ENCODE measurements around the gene SNPH. TPM values are rescaled to one million over a fixed set of nuclear protein-coding genes. Genes with fewer than 3 reads are reported as not detected.
"Not testable (repeated sequence)": the region's sequence is repeated elsewhere in the genome, so short reads cannot be mapped to it uniquely, and the experiment has no call there.

SNPH gene, protein sequence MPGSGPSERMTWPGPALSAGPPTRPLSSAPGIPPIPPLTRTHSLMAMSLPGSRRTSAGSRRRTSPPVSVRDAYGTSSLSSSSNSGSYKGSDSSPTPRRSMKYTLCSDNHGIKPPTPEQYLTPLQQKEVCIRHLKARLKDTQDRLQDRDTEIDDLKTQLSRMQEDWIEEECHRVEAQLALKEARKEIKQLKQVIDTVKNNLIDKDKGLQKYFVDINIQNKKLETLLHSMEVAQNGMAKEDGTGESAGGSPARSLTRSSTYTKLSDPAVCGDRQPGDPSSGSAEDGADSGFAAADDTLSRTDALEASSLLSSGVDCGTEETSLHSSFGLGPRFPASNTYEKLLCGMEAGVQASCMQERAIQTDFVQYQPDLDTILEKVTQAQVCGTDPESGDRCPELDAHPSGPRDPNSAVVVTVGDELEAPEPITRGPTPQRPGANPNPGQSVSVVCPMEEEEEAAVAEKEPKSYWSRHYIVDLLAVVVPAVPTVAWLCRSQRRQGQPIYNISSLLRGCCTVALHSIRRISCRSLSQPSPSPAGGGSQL
- total RNA-seq: 4.9 TPM

DNA sequence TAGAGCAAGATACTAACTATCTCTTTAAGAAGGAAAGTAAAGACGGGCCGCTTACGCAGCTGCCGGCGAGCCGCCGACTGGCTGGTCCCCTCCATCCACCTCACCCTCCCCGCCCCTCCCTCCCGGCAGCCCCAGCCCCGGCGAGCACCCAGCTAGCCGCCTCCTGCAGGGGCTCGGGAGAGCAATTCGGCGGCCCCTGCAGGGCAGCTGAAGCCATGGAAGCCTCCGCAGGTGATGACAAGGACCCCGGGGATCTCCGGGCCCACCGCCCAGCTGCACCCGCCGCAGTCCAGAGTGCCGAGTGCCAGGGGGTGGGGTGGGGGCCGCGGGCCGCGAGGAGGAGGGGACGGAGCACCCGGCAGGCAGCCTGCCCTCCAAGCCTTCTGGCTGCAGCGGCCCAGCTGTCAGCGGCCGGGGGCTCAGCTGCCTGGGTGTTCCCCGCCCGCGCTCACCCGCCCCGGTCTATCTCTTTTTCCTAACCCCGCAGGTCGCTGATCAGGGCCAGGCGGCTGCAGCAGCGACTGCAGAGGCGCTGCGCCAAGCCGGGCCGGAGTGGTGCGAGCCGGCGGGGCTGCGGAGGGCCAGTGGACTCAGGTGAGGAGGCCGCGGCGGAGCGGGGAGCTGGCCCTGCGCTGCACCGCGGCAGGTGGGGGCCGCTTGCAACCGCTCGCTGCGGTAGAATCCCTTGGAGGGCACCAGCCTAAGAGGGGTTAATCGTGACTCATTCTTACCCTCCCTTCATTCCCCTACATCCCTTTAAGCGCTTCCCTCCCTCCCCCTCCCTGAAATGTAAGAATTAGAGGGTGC is at the start of gene SNPH:
Gene SNPH, plus strand, starts transcription at position 128 of the 807 bp plus-strand sequence. CDS start 29,946 bp downstream, outside the sequence.
- DNase-seq (ENCODE audit: low spot score) (peak; percentile 77), ATAC-seq (peak; percentile 95)
- intact Hi-C loops (cut with DNase I): no loop called here

DNA sequence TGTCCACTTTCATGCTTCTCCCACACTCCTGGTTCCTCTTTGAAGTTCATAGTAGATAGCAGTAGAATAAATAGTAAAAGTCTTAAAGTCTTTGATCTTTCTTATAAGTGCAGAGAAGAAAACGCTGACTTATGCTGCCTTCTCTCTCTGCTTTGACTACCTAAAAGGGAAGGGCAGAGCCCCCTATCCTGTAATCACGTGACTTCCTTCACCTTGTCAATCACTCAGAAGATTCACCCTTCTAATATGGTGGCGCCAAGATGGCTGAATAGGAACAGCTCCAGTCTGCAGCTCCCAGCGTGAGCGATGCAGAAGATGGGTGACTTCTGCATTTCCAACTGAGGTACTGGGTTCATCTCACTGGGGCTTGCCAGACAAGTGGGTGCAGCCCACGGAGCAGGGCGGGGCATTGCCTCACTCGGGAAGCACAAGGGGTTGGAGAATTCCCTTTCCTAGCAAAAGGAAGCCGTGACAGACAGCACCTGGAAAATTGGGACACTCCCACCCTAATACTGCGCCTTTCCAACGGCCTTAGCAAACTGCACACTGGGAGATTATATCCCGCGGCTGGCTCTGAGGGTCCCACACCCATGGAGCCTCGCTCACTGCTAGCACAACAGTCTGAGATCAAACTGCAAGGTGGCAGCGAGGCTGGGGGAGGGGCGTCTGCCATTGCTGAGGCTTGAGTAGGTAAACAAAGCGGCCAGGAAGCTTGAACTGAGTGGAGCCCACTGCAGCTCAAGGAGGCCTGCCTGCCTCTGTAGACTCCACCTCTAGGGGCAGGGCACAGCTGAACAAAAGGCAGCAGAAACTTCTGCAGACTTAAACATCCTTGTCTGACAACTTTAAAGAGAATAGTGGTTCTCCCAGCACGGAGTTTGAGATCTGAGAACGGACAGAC is 49.3 kb upstream of the SNPH start:
- intact Hi-C loops (cut with DNase I); ATAC-seq; DNase-seq (ENCODE audit: low spot score): not testable (repeated sequence)

DNA sequence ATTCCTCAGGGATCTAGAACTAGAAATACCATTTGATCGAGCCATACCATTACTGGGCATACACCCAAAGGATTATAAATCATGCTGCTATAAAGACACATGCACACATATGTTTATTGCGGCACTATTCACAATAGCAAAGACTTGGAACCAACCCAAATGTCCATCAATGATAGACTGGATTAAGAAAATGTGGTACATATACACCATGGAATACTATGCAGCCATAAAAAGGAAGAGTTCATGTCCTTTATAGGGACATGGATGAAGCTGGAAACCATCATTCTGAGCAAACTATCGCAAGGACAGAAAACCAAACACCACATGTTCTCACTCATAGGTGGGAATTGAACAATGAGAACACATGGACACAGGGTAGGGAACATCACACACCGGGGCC is 43.3 kb upstream of the SNPH start:
- intact Hi-C loops (cut with DNase I): not testable (repeated sequence)

DNA sequence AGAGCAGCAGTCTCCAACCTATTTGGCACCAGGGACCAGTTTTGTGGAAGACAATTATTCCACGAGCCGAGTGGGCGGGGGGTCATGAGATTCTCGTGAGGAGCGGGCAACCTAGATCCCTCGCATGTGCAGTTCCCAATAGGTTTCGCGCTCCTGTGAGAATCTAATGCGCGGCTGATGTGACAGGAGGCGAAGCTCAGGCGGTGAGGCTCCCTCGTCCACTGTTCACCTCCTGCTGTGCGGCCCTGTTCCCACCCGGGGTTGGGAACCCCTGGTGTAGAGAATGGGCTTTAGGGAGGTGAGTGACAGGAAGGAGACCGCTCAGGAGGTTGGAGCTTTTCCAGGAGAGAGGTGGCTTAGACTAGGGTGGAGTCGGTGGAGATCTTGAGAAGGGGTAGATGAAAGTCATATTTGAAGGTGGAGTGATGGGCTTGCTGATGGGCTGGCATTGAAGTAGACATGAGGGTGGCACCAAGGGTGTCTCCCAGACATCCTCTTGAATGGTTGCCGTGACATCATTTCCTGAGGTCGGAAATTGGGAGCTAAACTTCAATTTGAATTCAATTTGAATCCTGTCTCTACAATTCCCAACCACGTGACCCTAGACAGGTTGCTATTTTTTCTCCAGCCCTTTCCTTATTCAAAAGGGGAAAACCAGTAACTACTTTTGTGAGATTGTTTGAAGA is 41.7 kb upstream of the SNPH start:
- ATAC-seq: no peak
- no peak for DNase-seq (ENCODE audit: low spot score)
- intact Hi-C loops (cut with DNase I): no loop called here

More for the DNA sequence above, 43.3 kb upstream of the SNPH start:
- ATAC-seq; DNase-seq (ENCODE audit: low spot score): not testable (repeated sequence)

DNA sequence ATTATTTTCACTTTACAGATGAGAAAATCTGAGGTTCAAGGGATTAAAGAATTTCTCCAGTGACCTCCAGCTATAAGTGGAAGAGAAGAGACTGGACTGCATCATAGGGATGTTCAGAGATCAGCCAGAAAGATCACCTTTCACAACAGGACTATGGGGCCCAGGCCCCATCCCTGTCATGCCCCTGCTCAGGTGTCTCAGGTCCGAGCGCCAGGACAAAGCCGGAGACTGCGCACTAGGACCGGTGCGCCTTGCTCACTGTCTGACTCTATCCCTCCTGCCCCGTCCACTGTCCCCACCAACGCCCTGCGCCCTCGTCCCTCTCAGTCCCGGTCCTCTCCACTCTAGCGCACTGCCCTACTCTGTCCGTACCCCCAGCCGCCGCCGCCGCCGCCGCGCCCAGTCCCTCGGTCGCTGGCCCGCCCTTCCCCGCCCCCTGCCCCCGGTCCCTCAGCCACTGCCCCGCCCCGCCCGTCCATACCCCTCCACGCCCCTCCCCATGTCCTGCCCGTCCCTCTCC is 40.8 kb upstream of the SNPH start:
- ATAC-seq (peak; percentile 70), DNase-seq (ENCODE audit: low spot score) (no peak)
- intact Hi-C loops (cut with DNase I): no loop called here

DNA sequence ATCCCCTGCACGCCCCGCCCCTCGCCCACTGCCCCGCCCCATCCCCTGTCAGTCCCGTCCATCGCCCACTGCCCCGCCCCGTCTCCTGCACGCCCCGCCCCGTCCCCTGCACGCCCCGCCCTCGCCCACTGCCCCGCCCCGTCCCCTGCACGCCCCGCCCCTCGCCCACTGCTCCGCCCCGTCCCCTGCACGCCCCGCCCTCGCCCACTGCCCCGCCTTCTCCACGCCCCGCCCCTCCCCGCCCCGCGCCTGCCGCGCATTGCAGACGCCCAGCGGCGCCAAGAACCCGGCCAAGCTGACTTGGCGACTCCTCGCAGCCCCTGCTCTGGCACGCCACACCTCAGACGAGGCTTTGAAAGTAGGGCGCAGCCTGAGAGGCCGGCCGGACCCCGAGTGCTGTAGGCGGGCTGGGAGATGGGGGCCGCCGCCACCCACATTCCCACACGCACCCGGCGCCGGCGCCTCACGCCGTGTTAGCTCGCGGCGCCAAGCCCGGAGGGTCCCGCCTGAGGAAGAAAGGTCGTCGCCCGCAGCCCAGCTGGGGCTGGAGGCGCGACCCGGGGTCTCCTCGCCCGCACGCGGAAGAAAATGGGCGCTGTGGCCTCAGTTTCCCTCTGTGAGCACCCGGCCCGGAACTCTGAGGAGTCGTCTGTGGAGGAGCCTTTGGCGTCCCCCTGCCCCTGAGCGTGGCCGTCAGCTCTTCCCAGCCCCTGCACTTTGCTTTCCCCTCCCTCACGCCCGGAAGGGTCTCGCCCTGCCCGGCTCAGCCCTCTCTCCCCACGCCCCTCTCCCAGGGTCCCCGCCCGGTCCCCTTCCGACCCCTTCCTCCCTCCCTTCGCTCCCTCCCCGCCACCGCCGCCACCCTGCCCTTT is 40.1 kb upstream of the SNPH start, which contains the start of gene RAD21L1:
Gene RAD21L1, plus strand, starts transcription at position 262 of the 872 bp plus-strand sequence. CDS start 2,410 bp downstream, outside the sequence.
- intact Hi-C loops (cut with DNase I): no loop called here
- peak; percentile 93 for ATAC-seq

DNA sequence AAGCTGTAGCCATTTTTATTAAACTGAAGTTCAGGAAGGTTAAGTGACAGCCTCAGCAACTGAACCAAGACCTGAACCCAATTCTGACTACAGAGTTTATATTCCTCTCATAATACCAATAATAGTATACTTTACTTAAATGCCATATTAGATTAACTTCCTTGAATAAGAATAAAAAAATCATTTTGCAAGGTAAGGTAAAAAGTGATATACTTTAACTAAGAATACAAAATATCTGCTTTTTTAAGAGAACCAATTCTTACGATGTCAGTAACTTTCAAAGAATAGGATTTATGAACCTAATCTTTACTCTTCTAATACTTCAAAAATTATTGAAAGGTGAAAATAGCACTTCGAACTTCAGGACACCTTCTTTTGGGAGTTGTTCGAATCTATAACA is 36.6 kb upstream of the SNPH start:
- intact Hi-C loops (cut with DNase I): no loop called here
- DNase-seq (ENCODE audit: low spot score): no peak
- no peak for ATAC-seq

More for the DNA sequence above, 40.1 kb upstream of the SNPH start, which contains the start of gene RAD21L1:
- DNase-seq (ENCODE audit: low spot score): peak; percentile 88

DNA sequence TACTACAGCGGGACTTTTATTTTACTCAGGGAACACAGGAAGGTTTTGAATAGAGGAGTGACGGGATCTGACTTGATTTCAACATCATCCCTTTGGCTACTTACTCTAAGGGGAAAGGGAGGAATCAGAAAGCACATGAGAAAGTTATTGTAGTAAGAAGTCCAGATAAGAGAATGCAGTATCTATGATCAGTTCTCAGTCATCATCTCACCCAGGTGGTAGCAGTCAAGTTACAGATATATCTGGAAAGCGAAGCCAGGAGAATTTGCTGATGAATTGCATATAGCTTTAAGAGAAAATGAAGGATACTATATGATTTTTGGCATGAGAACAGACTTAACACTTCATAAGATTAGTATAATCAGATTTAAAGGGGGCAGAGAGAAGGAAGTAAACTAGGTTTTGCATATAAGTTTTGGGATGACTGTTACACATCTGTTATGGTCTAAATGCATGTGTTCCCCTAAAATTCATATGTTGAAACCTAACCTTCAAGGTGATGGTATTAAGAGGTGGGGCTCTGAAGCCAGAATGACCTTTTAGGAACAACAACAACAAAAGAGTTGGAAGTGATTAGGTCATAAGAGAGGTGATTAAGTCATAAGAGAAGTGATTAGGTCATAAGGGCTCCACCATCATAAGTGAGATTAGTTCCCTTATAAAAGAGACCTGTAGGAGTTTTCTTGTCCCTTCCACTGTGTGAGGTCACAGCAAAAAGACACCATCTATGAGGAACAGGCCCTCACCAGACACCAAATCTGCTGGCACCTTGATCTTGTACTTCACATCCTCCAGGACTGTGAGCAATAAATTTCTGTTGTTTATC is 33.6 kb upstream of the SNPH start:
- intact Hi-C loops (cut with DNase I): no loop called here
- DNase-seq (ENCODE audit: low spot score) (no peak), ATAC-seq (no peak)

DNA sequence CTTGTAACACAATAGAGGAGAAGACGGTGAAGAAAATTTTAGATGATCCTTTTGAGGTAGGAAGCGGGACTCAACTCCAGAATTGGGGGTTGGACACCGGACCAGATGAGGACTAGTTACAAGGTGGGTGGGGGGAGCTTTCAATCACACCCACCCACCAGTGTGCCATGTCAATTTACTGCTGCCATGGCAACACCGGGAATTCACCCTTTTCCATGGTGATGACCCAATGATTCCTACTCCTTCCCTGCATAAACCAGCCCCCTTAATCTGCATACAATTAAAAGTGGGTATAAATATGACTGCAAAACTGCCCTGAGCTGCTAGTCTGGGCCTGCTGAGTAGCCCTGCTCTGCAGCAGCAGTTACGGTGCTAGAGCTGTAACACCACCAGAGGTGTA is 25.5 kb upstream of the SNPH start:
- ATAC-seq (no peak), DNase-seq (ENCODE audit: low spot score) (no peak)
- intact Hi-C loops (cut with DNase I): no loop called here

DNA sequence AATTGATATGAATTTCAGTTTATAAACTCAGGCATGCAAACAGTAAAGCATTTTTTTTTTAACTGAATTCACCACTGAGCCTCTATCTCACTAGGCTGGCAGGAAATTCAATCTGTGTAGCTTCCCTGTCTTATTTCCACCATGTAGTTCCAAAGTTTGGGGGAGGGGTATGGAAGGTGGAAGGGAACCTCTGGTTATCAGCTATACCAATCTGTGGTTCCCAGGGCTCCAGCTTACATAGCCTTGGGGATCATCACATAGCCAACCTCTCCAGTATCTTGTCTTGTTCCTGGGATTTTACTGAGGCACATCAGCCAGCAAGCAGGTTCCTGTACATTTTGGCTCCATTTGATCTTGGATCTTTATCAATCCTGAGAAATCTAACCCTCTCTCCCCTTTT is 24.6 kb upstream of the SNPH start:
- intact Hi-C loops (cut with DNase I): no loop called here
- no peak for ATAC-seq

DNA sequence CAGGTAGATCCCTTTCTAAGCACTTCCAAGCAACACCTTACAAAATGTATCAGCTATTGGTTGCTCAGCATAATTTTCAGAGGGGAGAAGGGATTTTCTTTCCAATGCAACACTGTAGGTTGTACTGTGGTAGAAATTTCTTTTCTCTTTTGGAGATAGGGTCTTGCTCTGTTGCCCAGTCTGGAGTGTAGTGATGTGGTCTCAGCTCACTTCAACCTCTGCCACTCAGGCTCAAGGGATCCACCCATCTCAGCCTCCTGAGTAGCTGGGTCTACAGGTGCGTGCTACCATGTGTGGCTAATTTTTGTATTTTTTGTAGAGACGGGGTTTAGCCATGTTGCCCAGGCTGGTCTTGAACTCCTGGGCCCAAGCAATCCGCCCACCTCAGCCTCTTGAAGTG is 24.0 kb upstream of the SNPH start:
- no peak for DNase-seq (ENCODE audit: low spot score)
- ATAC-seq: no peak
- intact Hi-C loops (cut with DNase I): no loop called here

More for the DNA sequence above, 24.6 kb upstream of the SNPH start:
- no peak for DNase-seq (ENCODE audit: low spot score)

DNA sequence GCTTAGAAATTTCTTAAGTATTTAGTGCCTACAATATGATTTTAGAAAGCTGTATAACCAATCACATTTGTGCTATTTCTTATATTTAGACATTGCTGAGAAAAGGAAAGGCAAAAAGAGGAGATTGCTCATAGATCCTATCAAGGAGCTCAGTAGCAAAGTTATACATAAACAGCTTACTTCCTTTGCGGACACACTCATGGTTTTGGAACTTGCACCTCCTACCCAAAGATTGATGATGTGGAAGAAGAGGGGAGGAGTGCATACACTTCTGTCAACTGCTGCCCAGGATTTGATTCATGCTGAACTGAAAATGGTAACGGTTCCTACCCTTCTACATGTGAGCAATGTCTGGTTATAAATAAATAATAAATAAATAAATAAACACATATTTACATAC is 23.6 kb upstream of the SNPH start:
- intact Hi-C loops (cut with DNase I): no loop called here
- ATAC-seq (no peak), DNase-seq (ENCODE audit: low spot score) (no peak)

DNA sequence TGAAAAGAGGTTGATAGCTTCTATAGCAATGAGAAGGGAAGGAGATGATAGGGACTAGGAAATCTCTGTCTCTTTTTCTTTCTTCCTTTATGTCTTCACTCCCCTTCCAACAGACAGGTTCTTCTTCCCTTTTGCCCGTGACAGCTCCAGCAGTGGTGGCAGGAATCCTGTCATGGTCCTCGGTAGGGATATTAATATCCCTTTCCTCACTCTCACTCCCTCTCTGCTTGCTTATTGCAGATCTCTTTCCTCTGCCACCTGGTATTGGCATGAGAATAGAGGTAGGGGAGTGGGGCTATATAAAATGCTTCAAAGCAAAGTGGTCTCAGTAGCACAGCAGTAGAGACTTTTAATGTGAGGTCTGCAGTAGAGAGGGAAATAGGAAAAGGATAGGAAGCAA is 20.5 kb upstream of the SNPH start:
- DNase-seq (ENCODE audit: low spot score): no peak
- ATAC-seq: no peak
- intact Hi-C loops (cut with DNase I): no loop called here

DNA sequence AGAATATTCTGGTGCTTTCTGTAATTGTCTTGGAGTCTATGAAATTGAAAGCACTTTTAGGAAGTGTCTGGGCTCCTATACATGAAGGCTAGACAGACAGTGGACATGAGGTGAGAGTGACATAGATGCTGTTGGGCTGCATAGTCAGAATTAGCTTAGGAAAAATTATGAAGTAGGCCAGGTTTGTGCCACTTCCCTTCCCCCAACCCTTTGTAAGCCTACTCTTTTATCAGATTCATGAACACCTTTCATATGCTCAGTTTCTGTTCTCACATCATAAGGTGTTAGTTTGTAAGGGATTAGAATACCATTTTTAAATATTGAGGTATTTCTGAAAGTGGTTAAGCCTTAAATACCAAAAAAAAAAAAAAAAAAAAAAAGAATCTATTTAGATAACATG is 18.4 kb upstream of the SNPH start:
- intact Hi-C loops (cut with DNase I): no loop called here
- no peak for ATAC-seq
- no peak for DNase-seq (ENCODE audit: low spot score)

DNA sequence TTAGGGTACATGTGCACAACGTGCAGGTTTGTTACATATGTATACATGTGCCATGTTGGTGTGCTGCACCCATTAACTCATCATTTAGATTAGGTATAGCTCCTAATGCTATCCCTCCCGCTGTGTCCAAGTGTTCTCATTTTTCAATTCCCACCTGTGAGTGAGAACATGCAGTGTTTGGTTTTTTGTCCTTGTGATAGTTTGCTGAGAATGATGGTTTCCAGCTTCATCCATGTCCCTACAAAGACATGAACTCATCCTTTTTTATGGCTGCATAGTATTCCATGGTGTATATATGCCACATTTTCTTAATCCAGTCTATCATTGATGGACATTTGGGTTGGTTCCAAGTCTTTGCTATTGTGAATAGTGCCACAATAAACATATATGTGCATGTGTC is 15.8 kb upstream of the SNPH start:
- DNase-seq (ENCODE audit: low spot score); ATAC-seq; intact Hi-C loops (cut with DNase I): not testable (repeated sequence)

DNA sequence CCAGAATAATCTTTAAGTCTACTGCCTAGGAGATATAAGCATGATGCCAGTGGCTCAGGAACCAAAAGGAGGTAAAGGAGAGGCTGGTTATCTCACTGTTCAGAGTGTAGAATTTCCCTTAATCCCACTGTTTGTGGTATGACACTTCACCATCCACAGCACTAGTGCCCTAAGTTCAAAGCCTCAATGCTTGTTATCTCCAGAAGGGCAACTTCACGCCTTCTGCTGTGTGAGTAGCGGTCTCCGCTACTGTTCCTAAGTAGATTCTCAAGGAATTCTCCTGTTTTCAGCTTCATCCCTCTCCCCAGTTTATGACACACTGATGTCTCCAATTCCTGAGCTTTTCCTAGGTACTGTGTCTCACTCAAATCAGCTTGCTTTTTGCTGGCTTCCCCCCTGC is 13.7 kb upstream of the SNPH start:
- intact Hi-C loops (cut with DNase I): no loop called here
- DNase-seq (ENCODE audit: low spot score) (no peak), ATAC-seq (no peak)

All from sciatic nerve (tissue), 2 donors.